MCF 10A (cell line): Measurements from ENCODE around the gene BBS5. TPM values are rescaled to one million over a fixed set of nuclear protein-coding genes. Genes with fewer than 3 reads are reported as not detected.

ENCODE experiments used
- BruUV-seq: library from RNA; stranded (reverse); fragments of 400-500 nt; replicated peaks from 2 replicates; lab custom pipeline; 2021; lab: Mats Ljungman, UMichigan
- CTCF ChIA-PET: fragments of 300-600 bp; sonication (Branson Sonifier 250); formaldehyde crosslinking; extraction: SDS; loops from one replicate; lab custom pipeline; 2021; ENCODE audit warnings: antibody characterized with exemption, inconsistent platforms; lab: Yijun Ruan, JAX
- POLR2A ChIA-PET: fragments of 300-600, 350-650 bp; sonication (Branson Sonifier 250); formaldehyde crosslinking; extraction: SDS; loops from one replicate; lab custom pipeline; 2020; ENCODE audit warnings: antibody characterized with exemption, inconsistent platforms; lab: Yijun Ruan, JAX
- DNase-seq: peaks from one replicate; pipeline ENCODE4 v3.0.0-alpha.2; 2018; ENCODE audit not compliant: unreplicated experiment
- H3K27ac Mint-ChIP-seq: one replicate; pipeline ENCODE4 v1.8.0; 2022; ENCODE audit warnings: mild to moderate bottlenecking, low read depth, mixed read lengths; ENCODE audit not compliant: unreplicated experiment
- H3K27me3 Mint-ChIP-seq: one replicate; pipeline ENCODE4 v1.8.0; 2022; ENCODE audit warnings: mixed read lengths; ENCODE audit not compliant: insufficient read depth, unreplicated experiment
- H3K36me3 Mint-ChIP-seq: one replicate; pipeline ENCODE4 v1.8.0; 2022; ENCODE audit warnings: mild to moderate bottlenecking, moderate library complexity, mixed read lengths; ENCODE audit not compliant: insufficient read depth, unreplicated experiment
- H3K4me1 Mint-ChIP-seq: one replicate; pipeline ENCODE4 v1.8.0; 2022; ENCODE audit warnings: mixed read lengths; ENCODE audit not compliant: insufficient read depth, unreplicated experiment
- H3K4me3 Mint-ChIP-seq: one replicate; pipeline ENCODE4 v1.8.0; 2022; ENCODE audit warnings: mild to moderate bottlenecking, moderate library complexity, mixed read lengths; ENCODE audit not compliant: unreplicated experiment
- H3K9me3 Mint-ChIP-seq: one replicate; pipeline ENCODE4 v1.8.0; 2022; ENCODE audit warnings: mixed read lengths; ENCODE audit not compliant: unreplicated experiment
- intact Hi-C: fragments of 100-400 bp; cut with micrococcal nuclease; formaldehyde crosslinking; loops from 2 replicates; pipeline ENCODE4 v1.14.1; 2022
- total RNA-seq: library from RNA; stranded (reverse); gene quantifications from 2 replicates; pipeline ENCODE4 v1.2.3, GENCODE V29; 2022
- TF ChIP-seq, protein P1 (sequence below): fragments of 200-600 bp; IDR thresholded peaks from one replicate; pipeline ENCODE4 v1.8.0; 2022; ENCODE audit warnings: antibody characterized with exemption, mild to moderate bottlenecking; ENCODE audit not compliant: unreplicated experiment

BBS5 gene
- total RNA-seq, 1 experiment from 2014 or later = 9.0 TPM

DNA sequence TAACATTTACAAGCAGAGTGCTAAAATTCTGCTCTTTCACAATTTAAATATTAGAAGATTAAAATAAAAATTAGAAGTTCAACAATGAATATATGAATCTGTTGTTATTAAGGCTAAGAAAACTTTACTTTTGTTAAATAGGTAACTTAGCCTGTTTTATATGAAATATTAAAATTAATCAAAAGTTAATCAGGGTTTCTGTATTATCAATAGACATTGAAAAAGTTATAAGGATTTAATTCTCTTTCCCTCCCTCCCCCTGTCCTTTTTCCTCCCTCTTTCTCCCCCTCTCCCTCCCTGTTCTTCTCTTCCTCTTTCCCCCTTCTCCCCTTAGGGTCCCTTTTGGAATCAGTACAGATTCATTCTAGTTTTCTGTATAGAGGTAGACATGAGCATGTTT lies 12.1 kb downstream of the BBS5 start:
- Mint-ChIP-seq H3K4me1 (no peaks in the 10 kb centered on the region), H3K9me3 (no peaks in the 10 kb centered on the region), H3K27me3 (no peaks in the 10 kb centered on the region), H3K4me3 (no peak overlapping the region), H3K36me3 (peaks cover 8% of the 10 kb centered on the region), H3K27ac (no peak overlapping the region)
- BruUV-seq = no TSS peak
- DNase-seq = no peak
- ChIA-PET POLR2A (interaction anchor here (3.9 kb wide), 1 partner anchor 12 kb away, joined by 15 read pairs; the partner anchor contains the start of gene BBS5), CTCF (no interaction called here)
- TF ChIP-seq, protein P1, sequence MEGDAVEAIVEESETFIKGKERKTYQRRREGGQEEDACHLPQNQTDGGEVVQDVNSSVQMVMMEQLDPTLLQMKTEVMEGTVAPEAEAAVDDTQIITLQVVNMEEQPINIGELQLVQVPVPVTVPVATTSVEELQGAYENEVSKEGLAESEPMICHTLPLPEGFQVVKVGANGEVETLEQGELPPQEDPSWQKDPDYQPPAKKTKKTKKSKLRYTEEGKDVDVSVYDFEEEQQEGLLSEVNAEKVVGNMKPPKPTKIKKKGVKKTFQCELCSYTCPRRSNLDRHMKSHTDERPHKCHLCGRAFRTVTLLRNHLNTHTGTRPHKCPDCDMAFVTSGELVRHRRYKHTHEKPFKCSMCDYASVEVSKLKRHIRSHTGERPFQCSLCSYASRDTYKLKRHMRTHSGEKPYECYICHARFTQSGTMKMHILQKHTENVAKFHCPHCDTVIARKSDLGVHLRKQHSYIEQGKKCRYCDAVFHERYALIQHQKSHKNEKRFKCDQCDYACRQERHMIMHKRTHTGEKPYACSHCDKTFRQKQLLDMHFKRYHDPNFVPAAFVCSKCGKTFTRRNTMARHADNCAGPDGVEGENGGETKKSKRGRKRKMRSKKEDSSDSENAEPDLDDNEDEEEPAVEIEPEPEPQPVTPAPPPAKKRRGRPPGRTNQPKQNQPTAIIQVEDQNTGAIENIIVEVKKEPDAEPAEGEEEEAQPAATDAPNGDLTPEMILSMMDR = no peak
- intact Hi-C loops = no loop called here

DNA sequence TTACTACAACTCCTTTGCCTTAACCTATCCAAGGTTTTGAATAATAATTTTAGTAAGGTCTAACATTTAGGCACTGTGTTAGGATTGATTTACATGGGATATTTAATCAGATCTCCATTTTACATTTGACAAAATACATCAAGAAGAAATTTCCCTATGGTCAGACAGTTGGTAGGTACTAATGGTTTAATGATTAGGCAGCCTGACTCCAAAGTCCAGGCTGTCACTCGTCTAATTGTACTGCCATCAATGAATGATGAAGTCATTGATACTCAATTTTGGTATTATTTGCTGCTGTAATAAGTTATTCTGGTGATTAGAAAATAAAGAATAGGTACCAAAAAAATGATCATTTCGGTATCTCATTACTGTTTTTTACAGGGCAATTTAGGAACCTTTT lies 14.1 kb downstream of the BBS5 start:
- Mint-ChIP-seq H3K4me1 (no peaks in the 10 kb centered on the region), H3K36me3 (peaks cover 8% of the 10 kb centered on the region), H3K27me3 (no peaks in the 10 kb centered on the region), H3K27ac (no peak overlapping the region), H3K9me3 (no peaks in the 10 kb centered on the region), H3K4me3 (no peak overlapping the region)
- CTCF ChIA-PET = no interaction called here
- intact Hi-C loops = no loop called here
- no peak for DNase-seq
- POLR2A ChIA-PET = interaction anchor here (1.3 kb wide), 1 partner anchor 13 kb away, joined by 4 read pairs; no protein-coding TSS in a partner anchor
- BruUV-seq = no TSS peak
- TF ChIP-seq, protein P1 = no peak

DNA sequence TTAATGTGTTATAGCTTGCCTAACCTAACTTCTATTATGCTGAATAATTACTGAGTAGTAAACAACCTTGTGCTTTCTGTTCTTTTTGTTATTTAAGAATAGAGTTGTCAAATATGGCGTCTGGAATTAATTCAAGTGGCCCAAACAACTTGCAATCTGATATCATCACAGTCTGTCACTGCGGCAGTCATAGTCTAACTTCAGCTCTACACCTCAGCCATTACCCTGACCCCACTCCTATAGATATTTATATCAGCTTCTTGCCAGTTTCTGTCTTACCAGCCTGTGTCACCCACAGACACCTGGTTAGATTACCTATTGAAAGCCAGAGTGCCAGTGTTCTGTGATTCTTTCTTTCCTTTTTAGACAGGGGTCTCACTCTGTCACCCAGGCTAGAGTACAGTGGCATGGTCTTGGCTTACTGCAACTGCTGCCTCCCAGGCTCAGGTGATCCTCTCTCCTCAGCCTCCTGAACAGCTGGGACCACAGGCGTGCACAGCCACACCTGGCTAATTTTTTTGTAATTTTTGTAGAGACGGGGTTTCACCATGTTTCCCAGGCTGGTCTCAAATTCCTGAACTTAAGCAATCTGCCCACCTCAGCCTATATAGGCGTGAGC lies 16.1 kb downstream of the BBS5 start:
- no TSS peak for BruUV-seq
- CTCF ChIA-PET = no interaction called here
- H3K9me3 Mint-ChIP-seq = no peaks in the 10 kb centered on the region
- H3K4me3 Mint-ChIP-seq = no peak overlapping the region
- no peaks in the 10 kb centered on the region for H3K4me1 Mint-ChIP-seq
- peaks cover 5% of the 10 kb centered on the region for H3K36me3 Mint-ChIP-seq
- TF ChIP-seq, protein P1 = no peak
- no peak overlapping the region for H3K27ac Mint-ChIP-seq
- no peak for DNase-seq
- no peaks in the 10 kb centered on the region for H3K27me3 Mint-ChIP-seq
- intact Hi-C loops = no loop called here
- POLR2A ChIA-PET = interaction anchor here (0.9 kb wide), 1 partner anchor 31 kb away, joined by 3 read pairs; no protein-coding TSS in a partner anchor

DNA sequence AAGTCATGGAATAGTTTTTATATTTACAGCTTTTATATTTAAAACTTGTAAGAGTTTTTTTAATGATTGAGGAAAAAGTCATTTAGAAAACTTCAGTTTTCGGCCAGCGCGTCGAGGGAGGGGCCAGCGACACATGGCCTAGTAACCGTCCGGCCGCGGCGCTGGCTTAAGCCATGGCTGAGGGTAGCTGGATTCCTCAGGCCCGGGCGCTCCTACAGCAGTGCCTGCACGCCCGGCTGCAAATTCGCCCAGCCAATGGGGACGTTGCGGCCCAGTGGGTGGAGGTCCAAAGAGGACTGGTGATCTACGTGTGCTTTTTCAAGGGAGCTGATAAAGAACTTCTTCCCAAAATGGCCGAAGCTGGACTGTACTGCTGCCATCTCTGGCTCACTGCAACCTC lies 25.4 kb downstream of the BBS5 start:
- H3K4me3 Mint-ChIP-seq = no peak overlapping the region
- no TSS peak for BruUV-seq
- no peak for DNase-seq
- H3K9me3 Mint-ChIP-seq = no peaks in the 10 kb centered on the region
- peaks cover 23% of the 10 kb centered on the region for H3K36me3 Mint-ChIP-seq
- POLR2A ChIA-PET = interaction anchor here (0.7 kb wide), 1 partner anchor 83 kb away, joined by 3 read pairs; no protein-coding TSS in a partner anchor
- TF ChIP-seq, protein P1 = no peak
- intact Hi-C loops = no loop called here
- no peak overlapping the region for H3K27ac Mint-ChIP-seq
- H3K27me3 Mint-ChIP-seq = no peaks in the 10 kb centered on the region
- CTCF ChIA-PET = no interaction called here
- H3K4me1 Mint-ChIP-seq = peaks cover 18% of the 10 kb centered on the region
